Measurements from ENCODE around the gene USP5.

DNA sequence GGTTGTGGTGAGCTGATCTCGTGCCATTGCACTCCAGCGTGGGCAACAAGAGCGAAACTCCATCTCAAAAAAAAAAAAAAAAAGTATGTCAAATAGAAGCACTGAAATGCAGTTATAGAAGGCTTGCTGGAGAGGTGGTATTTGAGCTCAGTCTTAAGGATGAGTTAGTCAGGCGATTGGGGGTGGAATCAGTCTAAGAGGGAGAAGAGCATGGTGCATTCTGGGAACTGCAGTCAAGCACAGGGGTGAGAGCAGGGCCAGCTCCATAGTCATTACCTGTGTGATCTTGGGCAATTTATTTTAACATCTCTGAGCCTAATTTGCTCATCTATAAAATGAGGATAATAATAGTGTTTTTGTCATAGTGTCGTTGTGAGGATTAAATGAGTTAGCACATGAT, 17.1 kb upstream of the USP5 start:
- TF ChIP-seq, protein P1, sequence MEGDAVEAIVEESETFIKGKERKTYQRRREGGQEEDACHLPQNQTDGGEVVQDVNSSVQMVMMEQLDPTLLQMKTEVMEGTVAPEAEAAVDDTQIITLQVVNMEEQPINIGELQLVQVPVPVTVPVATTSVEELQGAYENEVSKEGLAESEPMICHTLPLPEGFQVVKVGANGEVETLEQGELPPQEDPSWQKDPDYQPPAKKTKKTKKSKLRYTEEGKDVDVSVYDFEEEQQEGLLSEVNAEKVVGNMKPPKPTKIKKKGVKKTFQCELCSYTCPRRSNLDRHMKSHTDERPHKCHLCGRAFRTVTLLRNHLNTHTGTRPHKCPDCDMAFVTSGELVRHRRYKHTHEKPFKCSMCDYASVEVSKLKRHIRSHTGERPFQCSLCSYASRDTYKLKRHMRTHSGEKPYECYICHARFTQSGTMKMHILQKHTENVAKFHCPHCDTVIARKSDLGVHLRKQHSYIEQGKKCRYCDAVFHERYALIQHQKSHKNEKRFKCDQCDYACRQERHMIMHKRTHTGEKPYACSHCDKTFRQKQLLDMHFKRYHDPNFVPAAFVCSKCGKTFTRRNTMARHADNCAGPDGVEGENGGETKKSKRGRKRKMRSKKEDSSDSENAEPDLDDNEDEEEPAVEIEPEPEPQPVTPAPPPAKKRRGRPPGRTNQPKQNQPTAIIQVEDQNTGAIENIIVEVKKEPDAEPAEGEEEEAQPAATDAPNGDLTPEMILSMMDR (IDR thresholded peaks at IDR 0.05; ENCODE audit: low read depth, low read length, poor library complexity, severe bottlenecking) = no peak
- TF ChIP-seq EZH2phosphoT487 (IDR thresholded peaks at IDR 0.05; ENCODE audit: borderline replicate concordance, low read length) = no peak
